ENCODE data around the gene SFXN1. TPM values are rescaled to one million over a fixed set of nuclear protein-coding genes. Genes with fewer than 3 reads are reported as not detected.

Gene SFXN1
- total RNA-seq, 1 donor = 40.9 TPM

DNA sequence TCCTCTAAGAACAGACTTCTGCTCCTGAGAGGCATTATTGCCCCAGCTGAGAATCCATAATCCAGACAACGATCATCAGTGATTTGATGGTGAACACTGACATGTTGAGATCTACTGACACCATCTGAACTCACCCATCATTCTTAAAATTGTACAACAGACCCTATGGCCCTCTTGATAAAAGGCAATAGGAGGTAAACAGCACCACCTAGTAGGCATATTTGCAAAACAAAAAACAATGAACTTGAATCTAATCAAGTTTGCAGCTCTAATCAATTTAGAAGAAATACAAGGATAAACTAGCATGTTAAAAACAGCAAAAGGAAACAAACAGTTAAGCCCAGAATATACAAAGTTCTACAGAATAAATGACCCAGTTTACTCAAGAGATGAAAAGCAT, 89.6 kb downstream of the SFXN1 start:
- TF ChIP-seq CTCF (IDR thresholded peaks at IDR 0.05; ENCODE audit: extremely low read depth, low read depth, low read length) = no peak
- Histone ChIP-seq H3K79me2 (ENCODE audit: insufficient read depth, low read length) (no peaks in the 10 kb centered on the region), H3K4me3 (ENCODE audit: insufficient read depth, low read length) (no peak overlapping the region), H3K27me3 (ENCODE audit: insufficient read depth, low read length) (no peaks in the 10 kb centered on the region), H3K9me3 (ENCODE audit: low read depth, low read length) (no peaks in the 10 kb centered on the region), H3K27ac (ENCODE audit: low read depth, low read length) (no peak overlapping the region), H2AFZ (ENCODE audit: low read length) (no peak overlapping the region), H3K4me1 (ENCODE audit: insufficient read depth, low read length) (no peaks in the 10 kb centered on the region), H4K20me1 (ENCODE audit: insufficient read depth, low read length) (no peaks in the 10 kb centered on the region), H3K36me3 (ENCODE audit: insufficient read depth, low read length) (no peaks in the 10 kb centered on the region), H3K4me2 (ENCODE audit: insufficient read depth, low read length) (no peak overlapping the region)
- DNase-seq (ENCODE audit: insufficient read length, low spot score, missing footprints) = no peak

GRCh38 chr5:175569701-175570100, 91.3 kb downstream of the SFXN1 start:
- H3K4me1 ChIP-seq (ENCODE audit: insufficient read depth, low read length) = no peaks in the 10 kb centered on the region
- no peak for TF ChIP-seq CTCF (IDR thresholded peaks at IDR 0.05; ENCODE audit: extremely low read depth, low read depth, low read length)
- no peaks in the 10 kb centered on the region for H3K9me3 ChIP-seq (ENCODE audit: low read depth, low read length)
- no peaks in the 10 kb centered on the region for H3K27me3 ChIP-seq (ENCODE audit: insufficient read depth, low read length)
- H4K20me1 ChIP-seq (ENCODE audit: insufficient read depth, low read length) = no peaks in the 10 kb centered on the region
- H3K4me2 ChIP-seq (ENCODE audit: insufficient read depth, low read length) = no peak overlapping the region
- DNase-seq (ENCODE audit: insufficient read length, low spot score, missing footprints) = no peak
- H3K27ac ChIP-seq (ENCODE audit: low read depth, low read length) = no peak overlapping the region
- no peak overlapping the region for H3K4me3 ChIP-seq (ENCODE audit: insufficient read depth, low read length)
- H3K36me3 ChIP-seq (ENCODE audit: insufficient read depth, low read length) = no peaks in the 10 kb centered on the region
- no peak overlapping the region for H2AFZ ChIP-seq (ENCODE audit: low read length)
- no peaks in the 10 kb centered on the region for H3K79me2 ChIP-seq (ENCODE audit: insufficient read depth, low read length)

GRCh38 chr5:175572886-175573285, 94.5 kb downstream of the SFXN1 start:
- TF ChIP-seq CTCF (IDR thresholded peaks at IDR 0.05; ENCODE audit: extremely low read depth, low read depth, low read length) = no peak
- no peak overlapping the region for H3K4me2 ChIP-seq (ENCODE audit: insufficient read depth, low read length)
- H3K27ac ChIP-seq (ENCODE audit: low read depth, low read length) = no peak overlapping the region
- no peaks in the 10 kb centered on the region for H3K27me3 ChIP-seq (ENCODE audit: insufficient read depth, low read length)
- no peaks in the 10 kb centered on the region for H3K36me3 ChIP-seq (ENCODE audit: insufficient read depth, low read length)
- H3K79me2 ChIP-seq (ENCODE audit: insufficient read depth, low read length) = no peaks in the 10 kb centered on the region
- H4K20me1 ChIP-seq (ENCODE audit: insufficient read depth, low read length) = no peaks in the 10 kb centered on the region
- H3K9me3 ChIP-seq (ENCODE audit: low read depth, low read length) = no peaks in the 10 kb centered on the region
- H2AFZ ChIP-seq (ENCODE audit: low read length) = no peak overlapping the region
- no peak overlapping the region for H3K4me3 ChIP-seq (ENCODE audit: insufficient read depth, low read length)
- no peaks in the 10 kb centered on the region for H3K4me1 ChIP-seq (ENCODE audit: insufficient read depth, low read length)
- no peak for DNase-seq (ENCODE audit: insufficient read length, low spot score, missing footprints)

- Histone ChIP-seq H3K27me3 (ENCODE audit: insufficient read depth, low read length) (no peaks in the 10 kb centered on the region), H3K4me1 (ENCODE audit: insufficient read depth, low read length) (no peaks in the 10 kb centered on the region), H3K4me3 (ENCODE audit: insufficient read depth, low read length) (no peak overlapping the region), H3K36me3 (ENCODE audit: insufficient read depth, low read length) (no peaks in the 10 kb centered on the region), H4K20me1 (ENCODE audit: insufficient read depth, low read length) (no peaks in the 10 kb centered on the region), H3K79me2 (ENCODE audit: insufficient read depth, low read length) (no peaks in the 10 kb centered on the region), H3K27ac (ENCODE audit: low read depth, low read length) (no peak overlapping the region), H3K4me2 (ENCODE audit: insufficient read depth, low read length) (no peak overlapping the region), H2AFZ (ENCODE audit: low read length) (no peak overlapping the region), H3K9me3 (ENCODE audit: low read depth, low read length) (no peaks in the 10 kb centered on the region)
- DNase-seq (ENCODE audit: insufficient read length, low spot score, missing footprints) = no peak
- TF ChIP-seq CTCF (IDR thresholded peaks at IDR 0.05; ENCODE audit: extremely low read depth, low read depth, low read length) = no peak
Measured at GRCh38 chr5:175573493-175574269, 95.3 kb downstream of the SFXN1 start.

All from osteoblast (primary cell).